Measurements from ENCODE around the gene SLFN5. TPM values are rescaled to one million over a fixed set of nuclear protein-coding genes. Genes with fewer than 3 reads are reported as not detected.
A peak's percentile ranks its signal among the peaks of the same experiment; 100 is the strongest.
"Not testable (repeated sequence)": the region's sequence is repeated elsewhere in the genome, so short reads cannot be mapped to it uniquely, and the experiment has no call there.

The SLFN5 gene
- polyA plus RNA-seq, 4 donors: 13.1 to 15.4 (median 14.2) TPM

GRCh38 chr17:35287286-35287811 lies 44.5 kb downstream of the SLFN5 start:
- no peak for DNase-seq (ENCODE audit: low read depth in 4 of 4, low spot score in 2 of 4)

GRCh38 chr17:35289222-35289621 lies 46.4 kb downstream of the SLFN5 start:
- no peak for DNase-seq (ENCODE audit: low read depth in 4 of 4, low spot score in 2 of 4)

- no peak for DNase-seq (ENCODE audit: low read depth in 4 of 4, low spot score in 2 of 4)
Observed at GRCh38 chr17:35291802-35292201, 48.9 kb downstream of the SLFN5 start.

GRCh38 chr17:35293151-35293847 lies 50.4 kb downstream of the SLFN5 start:
- DNase-seq (ENCODE audit: low read depth in 4 of 4, low spot score in 2 of 4): no peak

- DNase-seq (ENCODE audit: low read depth in 4 of 4, low spot score in 2 of 4): no peak
Observed at GRCh38 chr17:35294756-35295155, 51.9 kb downstream of the SLFN5 start.

GRCh38 chr17:35295686-35296085 lies 52.8 kb downstream of the SLFN5 start:
- DNase-seq (ENCODE audit: low read depth in 4 of 4, low spot score in 2 of 4): no peak

- no peak for DNase-seq (ENCODE audit: low read depth in 4 of 4, low spot score in 2 of 4)
Observed at GRCh38 chr17:35297666-35298065, 54.8 kb downstream of the SLFN5 start.

- DNase-seq (ENCODE audit: low read depth in 4 of 4, low spot score in 2 of 4): no peak
Observed at GRCh38 chr17:35298639-35299038, 55.8 kb downstream of the SLFN5 start.

- DNase-seq (ENCODE audit: low read depth in 4 of 4, low spot score in 2 of 4): no peak
Observed at GRCh38 chr17:35299135-35299534, 56.3 kb downstream of the SLFN5 start.

GRCh38 chr17:35309345-35309744 lies 66.5 kb downstream of the SLFN5 start:
- DNase-seq (ENCODE audit: low read depth in 4 of 4, low spot score in 2 of 4): not testable (repeated sequence)

- no peak for DNase-seq (ENCODE audit: low read depth in 4 of 4, low spot score in 2 of 4)
Observed at GRCh38 chr17:35312346-35312745, 69.5 kb downstream of the SLFN5 start.

- DNase-seq (ENCODE audit: low read depth in 4 of 4, low spot score in 2 of 4): peak in 3 of 4 donors; percentile 48 to 62 (median 51)
Observed at GRCh38 chr17:35312790-35313711, 70.2 kb downstream of the SLFN5 start.

- no peak for DNase-seq (ENCODE audit: low read depth in 4 of 4, low spot score in 2 of 4)
Observed at GRCh38 chr17:35313875-35314409, 71.1 kb downstream of the SLFN5 start.

GRCh38 chr17:35314415-35315216 lies 71.7 kb downstream of the SLFN5 start:
- no peak for DNase-seq (ENCODE audit: low read depth in 4 of 4, low spot score in 2 of 4)

GRCh38 chr17:35315283-35315682 lies 72.4 kb downstream of the SLFN5 start:
- DNase-seq (ENCODE audit: low read depth in 4 of 4, low spot score in 2 of 4): no peak

GRCh38 chr17:35315971-35316370 lies 73.1 kb downstream of the SLFN5 start:
- no peak for DNase-seq (ENCODE audit: low read depth in 4 of 4, low spot score in 2 of 4)

- DNase-seq (ENCODE audit: low read depth in 4 of 4, low spot score in 2 of 4): no peak
Observed at GRCh38 chr17:35322749-35323148, 79.9 kb downstream of the SLFN5 start.
